Small intestine (tissue), 7 donors: ENCODE measurements around the gene STBD1. TPM values are rescaled to one million over a fixed set of nuclear protein-coding genes. Genes with fewer than 3 reads are reported as not detected.

Experiments
- DNase-seq, 2 donors: peaks; one replicate each; pipeline versions ENCODE4 v3.0.0 to v3.0.0-alpha.2; 2013
- FAIRE-seq: peaks from 2 replicates; lab custom pipeline; 2012; peaks lifted over from hg19 to GRCh38; lab: Jason Lieb, UNC
- H3K27ac ChIP-seq, 3 donors: one replicate each; pipeline ENCODE4 v1.5.1; 2013; ENCODE audit warnings: low read length in 2 of 3, mild to moderate bottlenecking in 2 of 3, control low read depth in 1 of 3, inconsistent platforms in 1 of 3, low read depth in 1 of 3, moderate library complexity in 1 of 3
- H3K27me3 ChIP-seq, 3 donors: one replicate each; pipeline ENCODE4 v1.6.1; 2013; ENCODE audit warnings: low read length in 3 of 3, inconsistent platforms in 1 of 3; ENCODE audit not compliant: control insufficient read depth in 3 of 3, insufficient read depth in 3 of 3
- H3K36me3 ChIP-seq, 3 donors: one replicate each; pipeline ENCODE4 v1.6.1; 2013; ENCODE audit warnings: low read length in 3 of 3, inconsistent platforms in 1 of 3, low read depth in 1 of 3, mild to moderate bottlenecking in 1 of 3, moderate library complexity in 1 of 3; ENCODE audit not compliant: control insufficient read depth in 3 of 3, insufficient read depth in 2 of 3
- H3K4me1 ChIP-seq, 3 donors: one replicate each; pipeline ENCODE4 v1.6.1; 2013; ENCODE audit warnings: low read length in 2 of 3, inconsistent platforms in 1 of 3, low read depth in 1 of 3, mild to moderate bottlenecking in 1 of 3, moderate library complexity in 1 of 3; ENCODE audit not compliant: control insufficient read depth in 3 of 3, insufficient read depth in 2 of 3
- H3K4me3 ChIP-seq, 3 donors: one replicate each; pipeline ENCODE4 v1.5.1; 2013; ENCODE audit warnings: low read length in 3 of 3, control low read depth in 1 of 3, inconsistent platforms in 1 of 3, low read depth in 1 of 3, mild to moderate bottlenecking in 1 of 3, moderate library complexity in 1 of 3
- H3K9me3 ChIP-seq, 2 donors: one replicate each; pipeline ENCODE4 v1.6.1; 2013; ENCODE audit warnings: low read depth in 1 of 2, low read length in 1 of 2; ENCODE audit not compliant: control insufficient read depth in 2 of 2, insufficient read depth in 1 of 2
- WGBS, 3 donors: extraction: QIAGEN DNeasy Blood & Tissue Kit; methylation state at CpG; one replicate each; pipeline ENCODE4 v1.1.7; 2013; 5-methylcytosine and 5-hydroxymethylcytosine counted together
- polyA plus RNA-seq, 4 donors: library from polyadenylated mRNA; stranded (reverse) in 3 of 4; unstranded in 1 of 4; fragments of 200-250 nt in 3 of 4; fragments of 120-200 nt in 1 of 4; gene quantifications; one replicate each; pipeline versions ENCODE4 v1.2.1 to v1.2.3, GENCODE V29; 2013
- donor health status: healthy with polysubstance abuse.
- donor health status: control.
- donor health status: control.
- donor health status: Bipolar disorder and iron deficiency.
- donor health status: healthy.

The STBD1 gene
- polyA plus RNA-seq, 4 donors, result 4.9 to 22.8 (median 8.9) TPM

GRCh38 chr4:76270244-76271175, 36.0 kb upstream of the STBD1 start:
- H3K27me3 ChIP-seq, result no peaks in the 10 kb centered on the region
- peaks cover 0 to 10% (median 0%) of the 10 kb centered on the region in 3 donors for H3K36me3 ChIP-seq
- no peak overlapping the region for H3K4me3 ChIP-seq
- H3K9me3 ChIP-seq, result peaks cover 0 to 2% of the 10 kb centered on the region in 2 donors
- peaks cover 0 to 6% (median 0%) of the 10 kb centered on the region in 3 donors for H3K4me1 ChIP-seq
- DNase-seq (no peak), FAIRE-seq (no peak)
- H3K27ac ChIP-seq, result no peak overlapping the region
- WGBS, 3 donors, result 81 to 88% (median 86%) methylated on average over 11 of the region's 11 CpGs

GRCh38 chr4:76271248-76271647, 35.3 kb upstream of the STBD1 start:
- no peak for DNase-seq
- FAIRE-seq, result no peak
- H3K4me3 ChIP-seq, result no peak overlapping the region
- H3K27ac ChIP-seq, result no peak overlapping the region
- H3K9me3 ChIP-seq, result peaks cover 0 to 2% of the 10 kb centered on the region in 2 donors
- H3K36me3 ChIP-seq, result peaks cover 0 to 8% (median 0%) of the 10 kb centered on the region in 3 donors
- peaks cover 0 to 7% (median 0%) of the 10 kb centered on the region in 3 donors for H3K4me1 ChIP-seq
- WGBS, 3 donors, result 94 to 95% (median 95%) methylated on average over 6 of the region's 6 CpGs
- H3K27me3 ChIP-seq, result no peaks in the 10 kb centered on the region

GRCh38 chr4:76272073-76272472, 34.5 kb upstream of the STBD1 start:
- Histone ChIP-seq H3K4me3 (no peak overlapping the region), H3K4me1 (peaks cover 0 to 7% (median 0%) of the 10 kb centered on the region in 3 donors), H3K27ac (no peak overlapping the region), H3K9me3 (peaks cover 0 to 2% of the 10 kb centered on the region in 2 donors), H3K27me3 (no peaks in the 10 kb centered on the region), H3K36me3 (peaks cover 0 to 7% (median 0%) of the 10 kb centered on the region in 3 donors)
- DNase-seq (no peak), FAIRE-seq (no peak)

- Histone ChIP-seq H3K4me3 (no peak overlapping the region), H3K36me3 (peaks cover 0 to 5% (median 0%) of the 10 kb centered on the region in 3 donors), H3K9me3 (peaks cover 0 to 2% of the 10 kb centered on the region in 2 donors), H3K27ac (no peak overlapping the region), H3K4me1 (peaks cover 0 to 7% (median 0%) of the 10 kb centered on the region in 3 donors), H3K27me3 (no peaks in the 10 kb centered on the region)
- FAIRE-seq (no peak), DNase-seq (no peak)
- WGBS, 3 donors, result 50 to 98% (median 88%) methylated on average over 1 of the region's 1 CpG
These were observed 34.0 kb upstream of the STBD1 start for GRCh38 chr4:76272582-76272981.

- peaks cover 0 to 5% (median 0%) of the 10 kb centered on the region in 3 donors for H3K36me3 ChIP-seq
- H3K4me3 ChIP-seq, result no peak overlapping the region
- WGBS, 3 donors, result 74 to 88% (median 79%) methylated on average over 5 of the region's 5 CpGs
- no peak overlapping the region for H3K27ac ChIP-seq
- FAIRE-seq (no peak), DNase-seq (no peak)
- peaks cover 0 to 8% (median 0%) of the 10 kb centered on the region in 3 donors for H3K4me1 ChIP-seq
- H3K27me3 ChIP-seq, result no peaks in the 10 kb centered on the region
- H3K9me3 ChIP-seq, result peaks cover 0 to 2% of the 10 kb centered on the region in 2 donors
These were observed 33.5 kb upstream of the STBD1 start for GRCh38 chr4:76272999-76273398.

GRCh38 chr4:76275486-76276124, 30.9 kb upstream of the STBD1 start:
- Histone ChIP-seq H3K27me3 (no peaks in the 10 kb centered on the region), H3K4me1 (peaks cover 0 to 16% (median under 1%) of the 10 kb centered on the region in 3 donors), H3K4me3 (no peak overlapping the region), H3K36me3 (peaks cover 0 to 2% (median 0%) of the 10 kb centered on the region in 3 donors), H3K9me3 (peaks cover 0 to 2% of the 10 kb centered on the region in 2 donors), H3K27ac (no peak overlapping the region)
- DNase-seq, result peak in 1 of 2 donors; percentile 55
- FAIRE-seq, result no peak
- 59 to 63% (median 61%) methylated on average over 3 of the region's 3 CpGs for WGBS, 3 donors

- Histone ChIP-seq H3K36me3 (no peaks in the 10 kb centered on the region), H3K4me1 (peaks cover 0 to 21% (median 6%) of the 10 kb centered on the region in 3 donors), H3K27ac (no peak overlapping the region), H3K4me3 (no peak overlapping the region), H3K27me3 (no peaks in the 10 kb centered on the region), H3K9me3 (peaks cover 0 to 2% of the 10 kb centered on the region in 2 donors)
- 78 to 90% (median 86%) methylated on average over 9 of the region's 9 CpGs for WGBS, 3 donors
- DNase-seq (no peak), FAIRE-seq (no peak)
These were observed 29.7 kb upstream of the STBD1 start for GRCh38 chr4:76276813-76277212.

GRCh38 chr4:76277667-76278066, 28.9 kb upstream of the STBD1 start:
- DNase-seq (no peak), FAIRE-seq (no peak)
- peaks cover 0 to 21% (median 6%) of the 10 kb centered on the region in 3 donors for H3K4me1 ChIP-seq
- no peak overlapping the region for H3K27ac ChIP-seq
- H3K9me3 ChIP-seq, result peaks cover 0 to 2% of the 10 kb centered on the region in 2 donors
- no peak overlapping the region for H3K4me3 ChIP-seq
- H3K27me3 ChIP-seq, result no peaks in the 10 kb centered on the region
- no peaks in the 10 kb centered on the region for H3K36me3 ChIP-seq
- 72 to 90% (median 80%) methylated on average over 1 of the region's 1 CpG for WGBS, 3 donors
